Activated naive CD8-positive, alpha-beta T cell treated with anti-CD3 and anti-CD28 coated beads for 36 hours (primary cell): Measurements from ENCODE around the gene RAB4B. TPM values are rescaled to one million over a fixed set of nuclear protein-coding genes. Genes with fewer than 3 reads are reported as not detected.
A peak's percentile ranks its signal among the peaks of the same experiment; 100 is the strongest.
"Not testable (repeated sequence)": the region's sequence is repeated elsewhere in the genome, so short reads cannot be mapped to it uniquely, and the experiment has no call there.

Experiments used
- DNase-seq: peaks from one replicate; pipeline ENCODE4 v3.0.0; 2021
- H3K27ac Mint-ChIP-seq: one replicate; pipeline ENCODE4 v1.8.0; 2022; ENCODE audit warnings: mild to moderate bottlenecking, moderate library complexity, mixed read lengths
- H3K27me3 Mint-ChIP-seq: one replicate; pipeline ENCODE4 v1.8.0; 2022; ENCODE audit warnings: mild to moderate bottlenecking, mixed read lengths
- H3K36me3 Mint-ChIP-seq: one replicate; pipeline ENCODE4 v1.8.0; 2021; ENCODE audit warnings: mild to moderate bottlenecking, mixed read lengths
- H3K4me1 Mint-ChIP-seq: one replicate; pipeline ENCODE4 v1.8.0; 2021; ENCODE audit warnings: mixed read lengths
- H3K4me3 Mint-ChIP-seq: one replicate; pipeline ENCODE4 v1.8.0; 2022; ENCODE audit warnings: mild to moderate bottlenecking, moderate library complexity, mixed read lengths
- H3K9me3 Mint-ChIP-seq: one replicate; pipeline ENCODE4 v1.8.0; 2022; ENCODE audit warnings: mixed read lengths
- total RNA-seq, 2 experiments: library from RNA; stranded (reverse); gene quantifications; one replicate each; pipeline ENCODE4 v1.2.3, GENCODE V29; 2021

RAB4B gene
- 10 to 100 TPM; 26.0 to 27.2 TPM for total RNA-seq

DNA sequence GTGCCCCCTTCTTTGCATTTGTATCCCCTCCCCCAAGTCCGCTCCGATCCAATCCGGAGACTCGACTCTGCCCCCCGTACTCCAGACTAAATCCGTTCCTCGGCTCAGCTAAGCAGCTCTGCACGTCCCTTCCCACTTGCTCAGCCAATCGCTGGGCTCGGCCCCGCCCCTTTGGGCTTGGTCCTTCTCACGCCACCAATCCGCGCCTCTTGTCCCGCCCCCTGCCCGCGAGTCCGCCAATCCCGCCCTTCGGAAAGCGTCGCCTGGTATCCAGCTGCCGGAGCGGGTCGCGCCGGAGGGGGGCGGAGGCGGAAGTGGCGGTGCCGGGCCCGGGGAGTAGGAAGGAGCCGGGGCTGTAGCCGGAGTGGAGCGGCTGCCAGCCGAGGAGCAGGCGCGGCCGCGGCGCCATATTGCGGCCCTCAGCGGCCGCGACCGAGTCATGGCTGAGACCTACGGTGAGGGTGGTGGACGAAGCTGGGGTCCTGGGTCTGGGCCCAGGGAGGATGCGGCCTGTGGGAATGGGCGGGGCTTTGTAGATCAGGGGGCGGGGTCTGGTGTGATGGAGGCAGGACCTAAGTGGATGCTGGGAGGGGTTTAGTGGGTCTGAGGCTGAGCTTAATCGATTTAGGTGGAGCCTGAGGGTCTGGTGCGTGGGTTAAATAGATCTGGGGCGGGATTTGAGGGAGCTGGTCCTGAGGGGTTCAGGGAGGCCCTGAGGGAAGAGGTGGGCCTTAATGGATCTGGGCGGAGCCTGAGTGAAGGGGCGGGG, at the start of gene RAB4B:
Gene RAB4B, plus strand, starts transcription at position 311 of the 769 bp plus-strand sequence. Its CDS starts 129 bp downstream, at position 440.
- H3K4me3 Mint-ChIP-seq, result peak within 1 kb of the TSS; percentile 92
- H3K4me1 Mint-ChIP-seq, result peaks cover 52% of the 10 kb centered on the region
- DNase-seq, result peak; percentile 100
- peak within 1 kb of the TSS; percentile 94 for H3K27ac Mint-ChIP-seq
- peaks cover 14% of the 10 kb centered on the region for H3K36me3 Mint-ChIP-seq
- H3K27me3 Mint-ChIP-seq, result no peaks in the 10 kb centered on the region
- H3K9me3 Mint-ChIP-seq, result no peaks in the 10 kb centered on the region

DNA sequence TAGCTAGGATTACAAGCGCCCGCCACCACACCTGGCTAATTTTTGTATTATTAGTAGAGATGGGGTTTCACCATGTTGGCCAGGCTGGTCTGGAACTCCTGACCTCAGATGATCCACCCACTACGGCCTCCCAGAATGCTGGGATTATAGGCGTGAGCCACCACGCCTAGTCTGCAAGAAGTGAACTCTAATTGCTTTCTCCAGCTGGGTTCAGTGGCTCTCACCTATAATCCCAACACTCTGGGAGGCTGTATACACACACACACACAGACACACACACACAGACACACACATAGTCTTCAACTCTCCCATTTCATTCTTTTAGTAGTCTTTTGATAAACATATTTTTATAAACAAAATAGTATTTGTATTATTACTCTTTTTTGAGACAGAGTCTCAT, 48.0 kb upstream of the RAB4B start:
- H3K9me3 Mint-ChIP-seq, H3K27me3 Mint-ChIP-seq, H3K4me1 Mint-ChIP-seq, H3K27ac Mint-ChIP-seq, H3K4me3 Mint-ChIP-seq, DNase-seq: not testable (repeated sequence)
- peaks cover 14% of the 10 kb centered on the region for H3K36me3 Mint-ChIP-seq

- not testable (repeated sequence) for DNase-seq, H3K4me1 Mint-ChIP-seq, H3K27ac Mint-ChIP-seq, H3K27me3 Mint-ChIP-seq, H3K4me3 Mint-ChIP-seq, H3K9me3 Mint-ChIP-seq
- peaks cover 17% of the 10 kb centered on the region for H3K36me3 Mint-ChIP-seq
Measured at GRCh38 chr19:40732304-40732703, 45.7 kb upstream of the RAB4B start.

- no peak overlapping the region for H3K27ac Mint-ChIP-seq
- no peaks in the 10 kb centered on the region for H3K9me3 Mint-ChIP-seq
- no peak overlapping the region for H3K4me3 Mint-ChIP-seq
- H3K36me3 Mint-ChIP-seq, result peaks cover 17% of the 10 kb centered on the region
- DNase-seq, result no peak
- no peaks in the 10 kb centered on the region for H3K27me3 Mint-ChIP-seq
- H3K4me1 Mint-ChIP-seq, result no peaks in the 10 kb centered on the region
Measured at GRCh38 chr19:40733149-40733548, 44.9 kb upstream of the RAB4B start.

GRCh38 chr19:40735013-40735771, 42.9 kb upstream of the RAB4B start:
- no peaks in the 10 kb centered on the region for H3K9me3 Mint-ChIP-seq
- no peak for DNase-seq
- no peak overlapping the region for H3K27ac Mint-ChIP-seq
- H3K4me3 Mint-ChIP-seq, result no peak overlapping the region
- no peaks in the 10 kb centered on the region for H3K27me3 Mint-ChIP-seq
- peaks cover 18% of the 10 kb centered on the region for H3K36me3 Mint-ChIP-seq
- no peaks in the 10 kb centered on the region for H3K4me1 Mint-ChIP-seq

- no peak overlapping the region for H3K4me3 Mint-ChIP-seq
- H3K9me3 Mint-ChIP-seq, result no peaks in the 10 kb centered on the region
- H3K4me1 Mint-ChIP-seq, result no peaks in the 10 kb centered on the region
- peaks cover 13% of the 10 kb centered on the region for H3K36me3 Mint-ChIP-seq
- H3K27ac Mint-ChIP-seq, result no peak overlapping the region
- no peak for DNase-seq
- H3K27me3 Mint-ChIP-seq, result no peaks in the 10 kb centered on the region
Measured at GRCh38 chr19:40736661-40737060, 41.4 kb upstream of the RAB4B start.

GRCh38 chr19:40737102-40737644, 40.9 kb upstream of the RAB4B start:
- Mint-ChIP-seq H3K27me3 (no peaks in the 10 kb centered on the region), H3K4me3 (no peak overlapping the region), H3K27ac (no peak overlapping the region), H3K9me3 (no peaks in the 10 kb centered on the region), H3K4me1 (no peaks in the 10 kb centered on the region), H3K36me3 (peaks cover 13% of the 10 kb centered on the region)
- DNase-seq, result no peak

- H3K9me3 Mint-ChIP-seq, result no peaks in the 10 kb centered on the region
- no peaks in the 10 kb centered on the region for H3K4me1 Mint-ChIP-seq
- H3K4me3 Mint-ChIP-seq, result no peak overlapping the region
- no peak for DNase-seq
- peaks cover 13% of the 10 kb centered on the region for H3K36me3 Mint-ChIP-seq
- no peaks in the 10 kb centered on the region for H3K27me3 Mint-ChIP-seq
- H3K27ac Mint-ChIP-seq, result peak overlapping the region; percentile 27
Measured at GRCh38 chr19:40739030-40739839, 38.8 kb upstream of the RAB4B start.

- peaks cover 12% of the 10 kb centered on the region for H3K36me3 Mint-ChIP-seq
- no peaks in the 10 kb centered on the region for H3K4me1 Mint-ChIP-seq
- DNase-seq, result no peak
- H3K27me3 Mint-ChIP-seq, result no peaks in the 10 kb centered on the region
- H3K4me3 Mint-ChIP-seq, result no peak overlapping the region
- no peak overlapping the region for H3K27ac Mint-ChIP-seq
- no peaks in the 10 kb centered on the region for H3K9me3 Mint-ChIP-seq
Measured at GRCh38 chr19:40739871-40740703, 38.0 kb upstream of the RAB4B start.

- H3K9me3 Mint-ChIP-seq, result no peaks in the 10 kb centered on the region
- DNase-seq, result no peak
- no peak overlapping the region for H3K27ac Mint-ChIP-seq
- peaks cover 5% of the 10 kb centered on the region for H3K36me3 Mint-ChIP-seq
- no peak overlapping the region for H3K4me3 Mint-ChIP-seq
- no peaks in the 10 kb centered on the region for H3K27me3 Mint-ChIP-seq
- H3K4me1 Mint-ChIP-seq, result no peaks in the 10 kb centered on the region
Measured at GRCh38 chr19:40740747-40741146, 37.3 kb upstream of the RAB4B start.

- Mint-ChIP-seq H3K4me3 (no peak overlapping the region), H3K27me3 (no peaks in the 10 kb centered on the region), H3K9me3 (no peaks in the 10 kb centered on the region), H3K36me3 (peaks cover 4% of the 10 kb centered on the region), H3K27ac (no peak overlapping the region), H3K4me1 (no peaks in the 10 kb centered on the region)
- DNase-seq, result no peak
Measured at GRCh38 chr19:40741527-40742390, 36.3 kb upstream of the RAB4B start.

DNA sequence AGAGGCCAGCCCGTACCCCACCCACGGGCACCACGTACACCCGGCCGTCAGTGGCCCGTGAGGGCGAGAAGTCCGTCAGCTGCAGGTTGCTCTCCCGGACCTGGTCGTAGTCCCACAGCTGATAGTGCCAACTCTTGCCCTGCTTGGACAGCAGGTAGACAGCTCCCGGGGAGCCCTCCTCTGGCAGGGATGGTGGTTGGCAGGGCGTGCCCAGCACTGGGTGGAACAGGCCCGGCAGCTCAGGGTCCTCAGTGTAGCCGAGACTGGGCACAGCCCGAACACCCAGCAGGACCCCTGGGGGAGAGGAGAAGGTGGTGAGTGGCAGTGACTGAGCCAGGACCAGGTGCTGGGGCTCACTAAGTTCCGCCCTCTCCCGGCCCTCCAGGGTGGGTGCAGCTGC, 35.6 kb upstream of the RAB4B start:
- Mint-ChIP-seq H3K27me3 (no peaks in the 10 kb centered on the region), H3K27ac (no peak overlapping the region), H3K9me3 (no peaks in the 10 kb centered on the region), H3K4me1 (no peaks in the 10 kb centered on the region), H3K36me3 (peaks cover 4% of the 10 kb centered on the region), H3K4me3 (no peak overlapping the region)
- no peak for DNase-seq

GRCh38 chr19:40742886-40743285, 35.2 kb upstream of the RAB4B start:
- H3K4me3 Mint-ChIP-seq, result no peak overlapping the region
- DNase-seq, result no peak
- H3K9me3 Mint-ChIP-seq, result no peaks in the 10 kb centered on the region
- no peak overlapping the region for H3K27ac Mint-ChIP-seq
- no peaks in the 10 kb centered on the region for H3K27me3 Mint-ChIP-seq
- no peaks in the 10 kb centered on the region for H3K4me1 Mint-ChIP-seq
- peaks cover 2% of the 10 kb centered on the region for H3K36me3 Mint-ChIP-seq
